ENCODE results near the gene STK32B.

The STK32B gene

DNA sequence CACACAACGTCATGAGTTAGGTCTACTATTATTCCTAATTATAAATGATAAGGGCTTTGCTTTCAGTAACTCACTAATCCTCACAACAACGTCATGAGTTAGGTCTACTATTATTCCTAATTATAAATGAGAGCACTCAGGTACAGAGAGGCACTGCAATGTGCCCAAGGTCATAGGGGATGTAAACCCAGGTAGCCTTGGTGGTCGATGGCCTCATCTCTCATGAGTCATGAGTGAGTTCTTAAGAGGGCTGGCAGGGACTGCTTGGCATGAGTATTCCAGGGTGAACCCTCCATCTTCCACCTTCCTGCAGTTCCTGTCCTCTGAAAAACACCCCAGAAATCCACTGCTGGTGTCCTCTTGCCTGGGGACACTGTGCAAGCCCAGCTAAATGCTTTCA is 317.1 kb downstream of the STK32B start:
- DNase-seq = peak; percentile 18

DNA sequence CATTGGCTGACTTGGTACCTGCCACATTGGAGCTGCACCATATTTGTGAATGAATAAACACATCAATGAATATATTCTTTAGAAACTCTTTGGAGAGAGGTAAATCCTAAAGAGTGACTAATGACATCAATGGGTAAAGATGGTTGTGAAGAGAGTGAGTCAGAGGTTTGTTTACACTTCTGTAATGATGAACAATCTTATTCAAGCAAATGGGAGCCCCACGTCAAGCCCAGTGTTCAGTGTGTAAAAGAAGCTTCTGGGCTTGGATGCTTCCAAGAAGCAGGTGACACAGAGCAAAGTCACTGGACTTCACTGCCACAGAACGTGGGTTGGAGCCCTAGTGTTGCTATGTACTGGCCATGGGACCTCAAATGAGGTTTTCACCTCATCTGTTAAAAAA is 319.0 kb downstream of the STK32B start:
- DNase-seq = peak; percentile 8

DNA sequence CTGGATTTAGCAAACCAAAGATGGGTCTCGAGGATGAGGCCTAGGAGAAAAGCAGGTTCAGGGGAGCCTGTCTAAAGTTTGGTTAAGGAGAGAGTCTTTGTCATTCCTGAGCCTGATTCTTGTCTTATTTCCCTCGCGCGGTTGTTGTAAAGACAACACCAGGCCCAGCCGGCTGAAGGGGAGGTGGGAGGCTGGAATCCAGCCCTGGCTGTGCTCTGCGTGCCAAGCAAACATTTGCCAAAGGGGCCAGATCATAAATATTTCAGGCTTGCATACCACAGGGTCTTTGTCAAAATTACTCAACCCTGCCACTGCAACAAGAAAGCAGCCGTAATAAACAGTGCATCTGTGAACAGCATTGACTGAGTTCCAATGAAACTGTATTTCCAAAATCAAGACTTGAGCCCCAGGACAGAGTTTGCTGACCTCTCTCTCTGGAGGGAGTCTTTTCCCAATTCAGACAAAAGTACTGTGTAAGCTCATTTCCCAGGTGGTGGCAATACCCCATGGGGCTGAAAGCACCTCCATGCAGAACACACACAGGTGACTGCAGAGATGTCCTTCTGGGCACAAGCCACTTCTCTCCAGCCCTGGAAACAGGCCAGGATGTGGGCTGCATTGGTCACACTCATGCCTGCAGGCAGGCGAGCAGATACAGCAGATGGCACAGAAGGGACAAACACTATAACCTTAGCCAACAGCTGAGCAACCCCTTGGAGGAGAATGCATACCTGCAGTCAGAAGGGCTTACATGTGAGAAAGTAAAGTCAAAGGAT is 320.3 kb downstream of the STK32B start:
- peak; percentile 44 for DNase-seq

- DNase-seq = no peak
Observed at GRCh38 chr4:5372198-5372597, 320.9 kb downstream of the STK32B start.

DNA sequence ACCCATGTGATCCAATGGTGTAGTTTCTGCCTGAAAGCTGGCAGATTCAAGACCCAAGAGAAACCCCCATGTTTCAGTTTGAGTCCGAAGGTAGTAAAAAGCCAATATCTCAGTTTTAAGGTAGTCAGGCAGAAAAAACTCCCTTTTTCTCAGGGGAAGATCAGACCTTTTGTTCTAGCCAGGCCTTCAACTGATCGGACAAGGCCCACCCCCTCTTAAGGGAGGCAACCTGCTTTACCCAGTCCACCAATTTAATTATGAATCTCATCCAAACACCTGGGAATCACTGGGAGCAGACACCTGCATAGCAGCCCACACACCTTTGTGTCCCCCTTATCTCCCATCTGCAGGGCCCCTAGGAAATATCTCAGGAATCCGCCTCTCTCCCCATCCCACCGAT is 322.0 kb downstream of the STK32B start:
- DNase-seq = no peak

GRCh38 chr4:5374592-5374991 is 323.3 kb downstream of the STK32B start:
- peak; percentile 11 for DNase-seq

DNA sequence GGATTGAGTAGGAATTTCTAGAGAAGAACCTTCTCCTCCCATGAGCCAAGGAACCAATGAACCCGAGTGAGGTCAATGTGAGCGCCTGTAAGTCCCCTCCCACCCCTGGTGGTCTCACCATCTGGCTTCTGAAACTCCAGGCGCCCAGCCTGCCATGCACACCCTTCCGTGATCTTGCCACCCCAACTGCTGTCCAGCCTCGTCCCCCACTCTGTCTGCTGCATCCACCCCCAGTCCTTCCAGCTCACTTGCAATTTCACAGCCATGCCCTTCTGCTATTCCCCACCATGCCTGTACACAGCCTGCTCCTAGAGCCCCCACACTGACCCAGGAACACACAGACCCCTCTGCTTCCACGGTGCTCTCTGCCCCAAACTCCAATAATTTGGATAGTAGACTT is 323.7 kb downstream of the STK32B start:
- DNase-seq = no peak

DNA sequence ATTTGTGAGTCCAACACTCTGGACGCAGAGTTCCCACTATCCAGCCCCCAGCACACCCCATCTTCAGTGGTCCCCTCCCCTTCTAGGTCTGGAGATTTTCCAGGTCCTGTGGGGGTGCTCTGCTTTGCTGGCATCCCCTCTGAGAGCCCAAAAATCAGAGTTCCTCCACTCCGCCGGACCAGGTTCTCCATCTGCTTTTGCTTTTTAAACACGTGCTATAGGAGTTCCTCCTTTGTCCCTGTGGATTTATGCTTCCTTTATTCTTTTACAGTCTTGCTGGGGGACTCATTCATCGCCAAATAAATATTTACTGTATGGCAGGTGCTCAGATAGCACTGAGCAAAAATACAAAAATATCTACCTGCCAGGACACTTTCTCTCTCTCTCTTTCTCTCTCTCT is 324.7 kb downstream of the STK32B start:
- DNase-seq = no peak

DNA sequence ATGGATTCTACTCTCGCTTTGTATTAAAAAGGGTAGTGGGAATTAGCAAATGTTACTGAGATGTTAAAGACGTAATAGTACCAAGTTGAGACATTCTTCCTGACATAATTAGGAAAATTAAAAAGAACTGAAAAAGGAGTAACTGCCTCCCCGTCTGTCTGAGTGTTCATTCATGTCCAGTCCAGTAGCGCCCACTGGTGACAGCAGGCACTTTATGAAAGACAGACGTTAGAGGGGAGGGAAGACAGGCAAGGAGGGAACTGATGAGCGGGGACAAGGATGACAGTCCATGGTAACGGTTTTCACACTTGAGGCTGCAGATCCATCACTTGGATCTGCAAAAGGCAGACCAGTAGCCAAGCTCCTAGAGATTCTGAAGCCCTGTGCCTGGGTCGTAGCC is 326.7 kb downstream of the STK32B start:
- DNase-seq = no peak

GRCh38 chr4:5379895-5380294 is 328.6 kb downstream of the STK32B start:
- no peak for DNase-seq

DNA sequence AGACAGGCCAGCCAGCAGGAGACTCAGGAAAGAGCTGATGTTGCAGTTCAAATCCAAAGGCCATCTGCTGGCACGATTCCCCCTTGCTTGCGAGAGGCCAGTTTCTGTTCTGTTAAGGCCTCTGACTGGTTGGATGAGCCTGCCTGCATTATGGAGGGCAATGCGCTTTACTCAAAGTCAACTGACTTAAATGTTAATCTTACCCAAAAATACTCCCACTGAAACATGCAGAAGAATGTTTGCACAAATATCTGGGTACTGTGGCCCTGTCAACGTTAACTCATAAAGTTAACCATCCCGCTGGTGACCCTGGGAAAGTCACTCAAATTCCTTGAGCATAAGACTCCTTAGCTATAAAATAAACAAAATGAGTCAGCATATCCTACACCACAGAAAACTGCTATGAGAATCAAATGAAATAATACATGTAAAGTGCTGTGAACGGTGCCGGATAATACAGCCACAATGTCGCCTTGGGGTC is 330.7 kb downstream of the STK32B start:
- no peak for DNase-seq

DNA sequence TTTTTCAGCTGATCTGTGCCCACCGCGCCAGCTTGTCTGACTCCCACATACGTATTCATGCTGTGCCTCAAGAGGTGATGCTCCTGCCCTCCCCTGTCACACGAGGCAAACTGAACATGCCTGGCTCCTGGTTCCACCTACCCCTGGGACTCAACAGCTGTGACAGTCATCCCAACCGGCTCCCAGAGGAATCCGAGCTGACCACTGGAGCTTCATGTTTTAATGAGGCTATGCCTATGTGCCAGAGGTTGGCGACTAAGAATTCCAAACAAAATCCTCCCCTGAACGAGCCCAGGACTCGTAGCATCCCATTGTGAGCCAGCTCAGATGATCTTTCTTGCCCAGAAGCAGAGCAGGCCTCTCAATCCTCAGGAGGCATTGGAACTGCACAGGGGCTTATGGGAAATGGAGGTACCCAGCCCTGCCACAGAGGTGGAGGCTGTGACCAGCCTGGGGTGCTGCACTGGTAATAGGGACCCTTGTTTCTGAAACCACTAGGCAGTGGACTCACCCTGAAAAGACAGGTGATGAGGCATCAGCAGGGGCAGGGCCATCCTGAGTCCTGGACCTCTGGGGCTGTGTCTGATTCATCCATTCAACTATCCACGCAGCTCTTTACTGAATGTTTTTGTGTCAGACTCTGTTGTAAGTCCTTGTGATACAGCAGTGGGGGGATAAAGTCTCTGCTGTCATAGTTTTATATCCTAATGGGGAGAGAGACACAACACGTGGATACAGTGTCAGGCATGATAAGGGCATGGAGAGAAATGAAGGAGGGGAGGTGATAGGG is 332.1 kb downstream of the STK32B start:
- no peak for DNase-seq

- DNase-seq = no peak
Observed at GRCh38 chr4:5385741-5386311, 334.5 kb downstream of the STK32B start.

DNA sequence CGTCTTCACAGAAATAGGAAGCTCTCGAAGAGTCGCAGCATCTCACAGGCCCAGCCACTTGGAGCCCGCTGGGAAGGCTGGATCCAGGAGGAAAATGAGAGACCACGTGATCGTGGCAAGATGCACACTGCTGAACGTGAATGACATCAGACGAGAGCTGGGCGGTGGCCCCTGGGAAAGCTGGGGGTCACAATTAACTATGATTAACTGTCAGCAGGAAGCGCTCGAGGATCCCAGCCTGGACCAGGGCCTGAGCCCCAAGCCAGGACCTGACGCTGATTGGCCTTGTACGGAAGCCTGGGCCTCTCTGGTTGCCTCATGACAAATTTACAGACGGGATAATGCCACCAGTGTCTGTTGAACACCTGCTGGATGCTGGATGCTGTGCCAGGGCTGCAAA is 335.6 kb downstream of the STK32B start:
- DNase-seq = no peak

DNA sequence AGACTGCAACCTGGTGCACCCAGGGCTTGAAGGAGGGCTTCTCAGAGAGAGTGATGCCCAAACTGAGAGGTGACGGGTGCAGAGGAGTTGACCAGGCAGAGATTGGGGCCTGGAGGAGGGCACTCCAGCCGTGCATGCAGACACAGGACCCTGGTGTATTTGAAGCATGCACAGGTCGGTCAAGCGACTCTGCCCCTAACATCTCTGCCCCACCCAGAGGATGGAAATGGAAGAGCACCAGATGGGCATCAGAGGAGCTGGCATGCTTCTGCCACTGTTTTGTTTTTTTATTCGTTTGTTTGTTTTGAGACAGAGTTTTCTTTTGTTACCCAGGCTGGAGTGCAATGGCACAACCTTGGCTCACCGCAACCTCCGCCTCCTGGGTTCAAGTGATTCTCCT is 336.2 kb downstream of the STK32B start:
- no peak for DNase-seq

DNA sequence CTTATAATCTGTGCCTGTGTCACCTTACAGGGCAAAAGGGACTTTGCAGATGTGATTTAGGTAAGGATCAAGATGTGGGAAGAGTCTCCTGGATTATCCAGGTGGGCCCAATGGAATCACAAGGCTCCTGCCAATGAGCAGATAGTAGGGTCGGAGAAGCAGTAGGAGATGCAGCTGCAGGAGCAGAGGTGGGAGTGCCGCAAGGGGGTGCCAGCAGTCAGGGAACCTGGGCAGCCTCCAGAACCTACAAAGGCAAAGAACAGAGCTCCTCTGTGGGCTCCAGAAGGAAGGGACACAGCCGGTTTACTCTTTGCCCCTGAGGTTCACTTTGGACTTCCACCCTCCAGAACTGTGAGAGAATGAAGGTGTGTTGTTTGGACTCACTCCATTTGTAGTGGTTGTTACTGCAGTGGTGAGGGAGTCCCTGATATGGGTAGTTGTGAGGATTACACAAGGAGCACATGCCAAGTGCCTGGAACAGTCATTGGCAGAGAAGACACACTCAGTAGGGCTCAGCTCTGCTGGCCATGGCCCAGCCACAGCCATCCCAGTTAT is 338.6 kb downstream of the STK32B start:
- no peak for DNase-seq

- no peak for DNase-seq
Observed at GRCh38 chr4:5391492-5391891, 340.2 kb downstream of the STK32B start.

GRCh38 chr4:5393911-5394513 is 342.7 kb downstream of the STK32B start:
- DNase-seq = no peak

DNA sequence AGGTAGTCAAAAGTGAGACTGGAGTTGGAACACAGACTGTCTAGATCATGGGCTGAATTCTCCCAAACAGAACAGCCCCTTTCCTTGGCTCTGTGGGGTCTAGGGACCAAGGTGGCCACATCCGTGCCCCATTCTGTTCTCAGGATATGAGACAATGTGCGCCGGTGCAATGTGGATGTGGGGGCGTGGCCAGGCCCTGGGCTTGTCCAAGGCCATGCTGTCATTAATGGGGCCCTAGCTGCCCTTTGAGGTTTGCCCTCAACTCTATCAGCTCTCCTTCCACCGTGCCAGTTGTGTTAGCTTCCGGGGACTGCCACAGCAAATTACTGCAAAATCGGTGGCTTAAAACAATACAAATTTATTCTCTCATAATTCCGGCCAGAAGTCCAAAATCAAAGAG is 344.5 kb downstream of the STK32B start:
- DNase-seq = no peak

DNA sequence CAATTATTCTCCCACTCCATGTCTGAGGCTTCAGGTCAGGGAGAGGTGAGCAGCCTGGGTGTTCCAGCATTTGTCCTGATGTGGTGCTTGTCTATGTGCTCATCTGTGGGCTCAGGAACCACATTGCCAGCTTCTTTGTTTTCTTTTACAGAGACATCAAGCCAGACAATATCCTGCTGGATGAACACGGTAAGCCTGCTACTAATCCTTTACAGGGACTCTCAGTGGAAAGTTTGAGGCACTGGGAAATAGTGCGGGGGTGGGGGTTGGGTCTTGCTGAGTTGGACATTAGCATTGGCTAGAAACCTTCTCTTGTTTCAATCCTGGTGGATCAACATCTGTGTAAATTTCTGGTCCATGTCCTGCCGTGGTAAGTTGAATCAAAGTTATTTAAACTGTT is 346.8 kb downstream of the STK32B start:
- no peak for DNase-seq

DNA sequence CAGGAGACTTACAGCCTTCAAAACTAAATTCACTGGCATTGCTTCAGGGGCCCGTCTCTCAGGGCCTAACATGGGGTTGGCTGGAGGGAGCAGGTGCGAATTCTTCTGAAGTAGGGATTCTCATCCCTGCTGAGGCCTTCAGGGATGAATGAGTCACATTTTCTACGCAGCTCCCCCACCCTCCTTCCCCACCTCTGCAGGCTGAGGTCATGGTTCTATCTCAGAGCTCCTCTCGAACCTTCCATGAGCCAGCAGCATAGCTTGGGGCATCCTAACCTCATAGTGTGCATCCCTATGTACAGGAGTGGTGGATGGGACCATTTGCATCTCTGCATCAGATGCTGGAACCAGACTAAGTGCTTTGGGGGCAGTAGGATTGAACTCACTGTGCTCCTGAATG is 347.8 kb downstream of the STK32B start:
- DNase-seq = no peak

DNA sequence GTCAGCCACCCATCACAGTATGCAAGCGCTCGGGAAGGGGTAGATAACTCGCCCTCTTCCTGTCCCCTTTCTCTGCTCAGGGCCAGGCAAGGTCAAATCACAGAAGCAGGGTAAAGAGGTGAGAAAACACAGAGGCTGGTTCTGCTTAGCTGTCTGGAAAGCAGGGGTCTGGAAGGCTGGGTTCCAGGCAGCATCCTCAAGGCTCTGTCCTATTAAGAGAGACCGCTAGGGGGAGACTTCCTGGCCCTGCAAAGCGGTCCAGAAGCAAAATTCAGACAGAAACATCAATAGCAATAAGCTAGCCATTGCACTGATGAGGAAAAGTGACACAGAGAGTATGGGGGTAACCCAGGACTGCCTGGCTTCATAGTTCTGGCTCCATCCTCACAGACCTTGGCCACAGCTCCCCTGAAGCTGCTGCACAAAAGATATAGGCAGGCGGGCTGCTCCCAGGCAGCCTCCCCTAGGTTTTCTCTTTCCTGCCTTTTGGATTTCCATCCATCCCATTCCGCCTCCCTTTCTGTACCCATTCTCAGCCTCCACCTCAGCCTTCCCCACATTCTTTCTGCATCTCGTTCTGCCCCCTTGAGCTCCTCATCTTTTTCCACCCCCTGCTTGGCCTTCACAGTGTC is 348.6 kb downstream of the STK32B start:
- peak; percentile 60 for DNase-seq
